NCI-H1436 treated with DMSO at 0.1 percent for 48 hours (cell line): Measurements from ENCODE around the gene KCTD12.
A peak's percentile ranks its signal among the peaks of the same experiment; 100 is the strongest.
"Not testable (repeated sequence)": the region's sequence is repeated elsewhere in the genome, so short reads cannot be mapped to it uniquely, and the experiment has no call there.

Experiments
- DNase-seq: peaks from one replicate; lab custom pipeline; 2025; lab: John Stamatoyannopoulos, UW

The KCTD12 gene

GRCh38 chr13:76886292-76887075 is at the start of gene KCTD12:
Gene KCTD12, minus strand, starts transcription at chr13:76886405. Its CDS starts 257 bp downstream, at chr13:76886148.
- DNase-seq: peak; percentile 56

- DNase-seq: no peak
These were observed 48.5 kb upstream of the KCTD12 start for GRCh38 chr13:76934671-76935070.

- DNase-seq: no peak
These were observed 45.9 kb upstream of the KCTD12 start for GRCh38 chr13:76932076-76932475.

- DNase-seq: no peak
These were observed 43.7 kb upstream of the KCTD12 start for GRCh38 chr13:76929851-76930374.

- DNase-seq: no peak
These were observed 43.1 kb upstream of the KCTD12 start for GRCh38 chr13:76929320-76929719.

GRCh38 chr13:76928456-76928855 is 42.3 kb upstream of the KCTD12 start:
- no peak for DNase-seq

- DNase-seq: no peak
These were observed 41.8 kb upstream of the KCTD12 start for GRCh38 chr13:76927955-76928354.

- no peak for DNase-seq
These were observed 38.9 kb upstream of the KCTD12 start for GRCh38 chr13:76925115-76925514.

- DNase-seq: no peak
These were observed 35.3 kb upstream of the KCTD12 start for GRCh38 chr13:76921516-76921915.

- DNase-seq: not testable (repeated sequence)
These were observed 31.7 kb upstream of the KCTD12 start for GRCh38 chr13:76917755-76918481.

GRCh38 chr13:76917095-76917494 is 30.9 kb upstream of the KCTD12 start:
- no peak for DNase-seq

- DNase-seq: no peak
These were observed 27.7 kb upstream of the KCTD12 start for GRCh38 chr13:76913898-76914297.

- DNase-seq: no peak
These were observed 26.3 kb upstream of the KCTD12 start for GRCh38 chr13:76912476-76912875.

GRCh38 chr13:76904507-76904906 is 18.3 kb upstream of the KCTD12 start:
- DNase-seq: no peak

GRCh38 chr13:76903544-76904162 is 17.4 kb upstream of the KCTD12 start:
- peak; percentile 39 for DNase-seq

- not testable (repeated sequence) for DNase-seq
These were observed 12.9 kb upstream of the KCTD12 start for GRCh38 chr13:76899066-76899465.

- DNase-seq: not testable (repeated sequence)
These were observed 11.0 kb upstream of the KCTD12 start for GRCh38 chr13:76897171-76897570.

- DNase-seq: no peak
These were observed 8.4 kb upstream of the KCTD12 start for GRCh38 chr13:76894401-76895110.

GRCh38 chr13:76892488-76892887 is 6.3 kb upstream of the KCTD12 start:
- no peak for DNase-seq

- no peak for DNase-seq
These were observed 3.8 kb upstream of the KCTD12 start for GRCh38 chr13:76890021-76890420.

GRCh38 chr13:76889254-76889653 is 3.0 kb upstream of the KCTD12 start:
- no peak for DNase-seq

GRCh38 chr13:76888421-76888820 is 2.2 kb upstream of the KCTD12 start:
- no peak for DNase-seq
